NCI-H1930 (cell line): ENCODE data around the gene CC2D1A.
"Not testable (repeated sequence)": the region's sequence is repeated elsewhere in the genome, so short reads cannot be mapped to it uniquely, and the experiment has no call there.

Experiments
- DNase-seq, 2 experiments: peaks; one replicate each; lab custom pipeline; 2025; lab: John Stamatoyannopoulos, UW

The CC2D1A gene

GRCh38 chr19:13908674-13909073 is 2.7 kb downstream of the CC2D1A start:
- DNase-seq = no peak

GRCh38 chr19:13909430-13909829 is 3.4 kb downstream of the CC2D1A start:
- no peak for DNase-seq

- no peak for DNase-seq
Measured at GRCh38 chr19:13913352-13913751, 7.4 kb downstream of the CC2D1A start.

GRCh38 chr19:13914777-13915176 is 8.8 kb downstream of the CC2D1A start:
- no peak for DNase-seq

- no peak for DNase-seq
Measured at GRCh38 chr19:13917888-13918406, 11.9 kb downstream of the CC2D1A start.

GRCh38 chr19:13918726-13919411 is 12.9 kb downstream of the CC2D1A start:
- DNase-seq = no peak

GRCh38 chr19:13920524-13920923 is 14.5 kb downstream of the CC2D1A start:
- DNase-seq = no peak

GRCh38 chr19:13920940-13921747 is 15.1 kb downstream of the CC2D1A start:
- DNase-seq = no peak

GRCh38 chr19:13922118-13922517 is 16.1 kb downstream of the CC2D1A start:
- not testable (repeated sequence) for DNase-seq

GRCh38 chr19:13923194-13923987 is 17.4 kb downstream of the CC2D1A start:
- no peak for DNase-seq

GRCh38 chr19:13926010-13926409 is 20.0 kb downstream of the CC2D1A start:
- no peak for DNase-seq

GRCh38 chr19:13926715-13927114 is 20.7 kb downstream of the CC2D1A start:
- no peak for DNase-seq

GRCh38 chr19:13929340-13929739 is 23.3 kb downstream of the CC2D1A start:
- DNase-seq = no peak

- DNase-seq = no peak
Measured at GRCh38 chr19:13929956-13930355, 24.0 kb downstream of the CC2D1A start.

GRCh38 chr19:13930402-13930801 is 24.4 kb downstream of the CC2D1A start:
- no peak for DNase-seq

- DNase-seq = no peak
Measured at GRCh38 chr19:13931391-13932148, 25.6 kb downstream of the CC2D1A start.

- DNase-seq = no peak
Measured at GRCh38 chr19:13932149-13932637, 26.2 kb downstream of the CC2D1A start.

GRCh38 chr19:13932911-13933393 is 27.0 kb downstream of the CC2D1A start:
- DNase-seq = no peak

- DNase-seq = no peak
Measured at GRCh38 chr19:13934785-13935109, 28.7 kb downstream of the CC2D1A start.

GRCh38 chr19:13935765-13936510 is 29.9 kb downstream of the CC2D1A start:
- DNase-seq = no peak
